GM21381 (cell line): ENCODE measurements around the gene LNPK.
"Not testable (repeated sequence)": the region's sequence is repeated elsewhere in the genome, so short reads cannot be mapped to it uniquely, and the experiment has no call there.

Experiments
- ATAC-seq: cut with Tn5 transposase; IDR thresholded peaks from one replicate; pipeline ENCODE4 v1.9.1; 2021; ENCODE audit warnings: mild to moderate bottlenecking, moderate library complexity; ENCODE audit not compliant: unreplicated experiment

Gene LNPK, protein sequence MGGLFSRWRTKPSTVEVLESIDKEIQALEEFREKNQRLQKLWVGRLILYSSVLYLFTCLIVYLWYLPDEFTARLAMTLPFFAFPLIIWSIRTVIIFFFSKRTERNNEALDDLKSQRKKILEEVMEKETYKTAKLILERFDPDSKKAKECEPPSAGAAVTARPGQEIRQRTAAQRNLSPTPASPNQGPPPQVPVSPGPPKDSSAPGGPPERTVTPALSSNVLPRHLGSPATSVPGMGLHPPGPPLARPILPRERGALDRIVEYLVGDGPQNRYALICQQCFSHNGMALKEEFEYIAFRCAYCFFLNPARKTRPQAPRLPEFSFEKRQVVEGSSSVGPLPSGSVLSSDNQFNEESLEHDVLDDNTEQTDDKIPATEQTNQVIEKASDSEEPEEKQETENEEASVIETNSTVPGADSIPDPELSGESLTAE

GRCh38 chr2:176001916-176002687 lies at the start of gene LNPK:
TSS of gene LNPK (minus strand) at chr2:176002267. CDS start at chr2:175995584, 6,683 bp downstream.
- peak; percentile 92 for ATAC-seq

GRCh38 chr2:176039375-176039774 lies 37.3 kb upstream of the LNPK start:
- no peak for ATAC-seq

GRCh38 chr2:176038694-176039093 lies 36.6 kb upstream of the LNPK start:
- no peak for ATAC-seq

GRCh38 chr2:176035013-176035691 lies 33.1 kb upstream of the LNPK start:
- no peak for ATAC-seq

GRCh38 chr2:176027806-176028205 lies 25.7 kb upstream of the LNPK start:
- ATAC-seq, result no peak

GRCh38 chr2:176025932-176026331 lies 23.9 kb upstream of the LNPK start:
- ATAC-seq, result no peak

- no peak for ATAC-seq
Measured at GRCh38 chr2:176024083-176024482, 22.0 kb upstream of the LNPK start.

DNA sequence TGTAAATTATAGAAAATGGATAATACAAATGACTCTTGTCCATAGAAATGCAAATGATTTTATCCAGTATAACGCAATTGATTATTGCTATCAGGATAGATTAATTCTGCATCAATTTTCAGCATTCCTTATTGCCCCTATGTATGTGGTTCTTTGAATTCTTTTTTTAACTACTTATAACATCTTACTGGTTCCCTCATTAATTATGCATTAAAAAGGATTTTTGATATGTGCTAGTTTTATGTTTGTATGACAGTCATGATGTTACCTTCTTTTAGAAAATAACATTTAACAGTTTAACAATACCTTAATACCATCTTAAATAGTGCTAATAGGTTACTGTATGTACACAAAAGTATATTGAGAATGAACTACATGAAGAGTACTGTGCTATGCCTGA lies 20.0 kb upstream of the LNPK start:
- no peak for ATAC-seq

DNA sequence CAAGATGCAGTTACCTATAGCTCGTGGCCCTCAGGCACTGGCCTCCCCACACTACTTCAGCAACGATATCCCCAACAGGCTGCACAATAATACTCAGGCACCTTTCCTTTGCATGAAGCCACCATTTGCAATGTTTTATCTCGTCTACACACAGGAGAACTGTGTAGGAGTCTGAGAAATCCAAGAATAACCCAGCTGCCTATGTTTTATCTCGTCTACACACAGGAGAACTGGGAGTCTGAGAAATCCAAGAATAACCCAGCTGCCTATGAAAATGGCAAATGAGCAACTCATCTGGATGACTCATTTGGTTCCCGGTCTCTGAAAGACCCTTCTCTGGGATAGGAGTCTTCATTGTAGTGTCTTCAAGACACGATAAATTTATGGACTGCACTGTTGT lies 18.3 kb upstream of the LNPK start:
- ATAC-seq, result no peak

GRCh38 chr2:176018708-176019107 lies 16.6 kb upstream of the LNPK start:
- no peak for ATAC-seq

GRCh38 chr2:176009445-176009844 lies 7.4 kb upstream of the LNPK start:
- no peak for ATAC-seq

DNA sequence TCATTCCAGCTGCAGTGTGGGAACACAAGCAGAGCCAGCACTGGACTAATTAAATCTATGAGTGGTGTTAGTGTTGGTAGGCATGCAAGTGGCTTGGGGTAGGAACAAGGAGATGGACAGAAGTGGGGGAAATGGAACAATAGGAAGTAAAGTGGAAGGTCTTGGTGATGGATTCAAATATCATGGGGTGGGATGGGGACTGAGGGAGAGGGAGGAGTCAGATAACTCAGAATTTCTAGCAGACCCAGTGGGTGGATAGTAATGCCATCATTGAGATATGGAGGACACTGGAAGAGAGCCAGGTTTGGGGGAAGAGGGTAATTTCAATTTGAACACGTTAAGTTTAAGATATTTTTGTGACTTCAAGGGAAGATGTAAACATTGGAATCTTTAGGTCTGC lies 2.9 kb upstream of the LNPK start:
- ATAC-seq, result no peak

- no peak for ATAC-seq
Measured at GRCh38 chr2:176003958-176004357, 1.9 kb upstream of the LNPK start.

DNA sequence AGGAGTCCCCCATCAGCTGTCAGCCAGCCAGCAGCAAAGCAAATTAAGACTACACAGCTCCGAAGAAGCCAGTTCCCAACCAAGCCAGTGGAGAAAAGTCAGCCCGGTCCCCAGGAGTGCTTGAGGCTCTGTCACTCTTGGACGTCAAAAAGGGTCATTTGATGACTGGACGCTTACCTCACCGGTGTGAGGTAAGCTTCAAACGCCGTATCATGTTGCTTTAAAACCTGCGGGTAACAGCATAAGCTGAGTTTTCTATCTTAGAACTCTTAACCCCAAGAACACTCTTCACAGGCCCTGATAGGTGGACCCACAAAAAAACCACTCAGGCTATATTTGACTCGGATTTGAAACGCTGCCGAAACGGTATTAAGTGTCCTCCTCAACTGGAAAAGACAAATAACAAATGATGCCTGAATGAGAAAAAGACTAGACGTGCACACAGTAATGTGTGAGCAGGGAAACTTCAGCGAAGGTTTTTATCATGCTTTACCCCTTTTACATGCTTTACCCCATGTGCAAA lies 682 bp upstream of the LNPK start:
- peak; percentile 0 for ATAC-seq

- peak; percentile 47 for ATAC-seq
Measured at GRCh38 chr2:176001281-176001915, 669 bp downstream of the LNPK start.

GRCh38 chr2:175999283-175999819 lies 2.7 kb downstream of the LNPK start:
- ATAC-seq, result no peak

DNA sequence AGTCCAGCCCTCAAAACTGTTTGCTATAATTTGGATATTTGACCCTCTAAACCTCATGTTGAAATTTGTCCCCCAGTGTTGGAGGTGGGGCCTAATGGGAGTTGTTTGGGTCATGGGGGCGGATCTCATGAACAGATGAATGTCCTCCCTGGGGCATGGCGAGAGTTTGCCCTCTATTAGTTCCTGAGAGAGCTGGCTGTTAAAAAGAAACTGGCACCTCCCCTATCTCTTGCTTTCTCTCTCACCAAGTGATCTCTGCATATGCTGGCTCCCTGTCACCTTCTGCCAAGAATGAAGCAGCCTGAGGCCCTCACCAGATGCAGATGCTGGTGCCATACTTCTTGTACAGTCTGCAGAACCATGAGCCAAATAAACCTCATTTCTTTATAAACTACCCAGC lies 12.0 kb downstream of the LNPK start:
- ATAC-seq, result no peak

GRCh38 chr2:175987126-175987525 lies 14.9 kb downstream of the LNPK start:
- ATAC-seq, result not testable (repeated sequence)

DNA sequence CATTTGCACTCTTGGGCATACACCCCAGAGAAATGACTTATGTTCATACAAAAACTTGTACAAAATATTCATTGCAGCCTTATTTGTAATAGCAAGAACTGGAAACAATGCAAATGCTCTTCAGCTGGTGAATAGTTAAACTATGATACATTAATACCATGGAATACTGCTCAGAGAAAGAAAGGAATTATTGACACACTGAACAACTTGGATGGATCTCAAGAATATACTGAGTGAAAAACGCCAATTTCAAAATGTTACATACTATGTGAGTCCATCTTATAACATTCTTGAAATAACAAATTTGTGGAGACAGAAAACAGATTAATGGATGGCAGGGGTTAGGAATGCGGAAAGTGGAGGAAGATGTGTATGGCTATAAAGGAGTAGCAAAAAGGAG lies 17.2 kb downstream of the LNPK start:
- no peak for ATAC-seq

GRCh38 chr2:175981551-175981950 lies 20.5 kb downstream of the LNPK start:
- no peak for ATAC-seq
